Pulmonary artery endothelial cell (primary cell): Measurements from ENCODE around the gene DPYSL4. TPM values are rescaled to one million over a fixed set of nuclear protein-coding genes. Genes with fewer than 3 reads are reported as not detected.

Experiments used
- DNase-seq: peaks from one replicate; pipeline ENCODE4 v3.0.0-alpha.2; 2011; ENCODE audit warnings: low read depth, low spot score
- total RNA-seq: library from RNA; depleted of rRNA; stranded (reverse); fragments of >200 nt; gene quantifications from 2 replicates; pipeline ENCODE4 v1.2.3, GENCODE V29; 2014

DPYSL4 gene
- total RNA-seq, 1 donor from 2014 or later = 14.1 TPM

- no peak for DNase-seq
Observed at GRCh38 chr10:132163278-132163765, 23.4 kb upstream of the DPYSL4 start.

- DNase-seq = no peak
Observed at GRCh38 chr10:132163826-132164515, 22.8 kb upstream of the DPYSL4 start.

- no peak for DNase-seq
Observed at GRCh38 chr10:132164761-132165278, 21.9 kb upstream of the DPYSL4 start.

- no peak for DNase-seq
Observed at GRCh38 chr10:132165416-132165980, 21.2 kb upstream of the DPYSL4 start.

- DNase-seq = no peak
Observed at GRCh38 chr10:132166216-132166950, 20.4 kb upstream of the DPYSL4 start.

GRCh38 chr10:132167041-132167674, 19.6 kb upstream of the DPYSL4 start:
- DNase-seq = no peak

GRCh38 chr10:132167976-132168375, 18.8 kb upstream of the DPYSL4 start:
- no peak for DNase-seq

- no peak for DNase-seq
Observed at GRCh38 chr10:132168571-132169030, 18.1 kb upstream of the DPYSL4 start.

GRCh38 chr10:132169031-132169765, 17.6 kb upstream of the DPYSL4 start:
- DNase-seq = no peak

GRCh38 chr10:132169766-132170560, 16.8 kb upstream of the DPYSL4 start:
- no peak for DNase-seq

- DNase-seq = no peak
Observed at GRCh38 chr10:132170561-132171361, 16.0 kb upstream of the DPYSL4 start.

- no peak for DNase-seq
Observed at GRCh38 chr10:132172091-132173066, 14.4 kb upstream of the DPYSL4 start.

GRCh38 chr10:132173185-132173584, 13.6 kb upstream of the DPYSL4 start:
- no peak for DNase-seq

GRCh38 chr10:132174237-132174636, 12.5 kb upstream of the DPYSL4 start:
- no peak for DNase-seq

- DNase-seq = no peak
Observed at GRCh38 chr10:132175408-132175807, 11.3 kb upstream of the DPYSL4 start.

GRCh38 chr10:132175907-132176581, 10.7 kb upstream of the DPYSL4 start:
- no peak for DNase-seq
